HG02798 (cell line): Measurements from ENCODE around the gene MAPKAPK3.

Experiments
- ATAC-seq: cut with Tn5 transposase; IDR thresholded peaks from one replicate; pipeline ENCODE4 v1.9.1; 2021; ENCODE audit warnings: mild to moderate bottlenecking; ENCODE audit not compliant: unreplicated experiment, poor library complexity

Gene MAPKAPK3

GRCh38 chr3:50607271-50608091 is 9.5 kb upstream of the MAPKAPK3 start:
- ATAC-seq, result no peak

- no peak for ATAC-seq
Observed at GRCh38 chr3:50608278-50608677, 8.7 kb upstream of the MAPKAPK3 start.

- no peak for ATAC-seq
Observed at GRCh38 chr3:50609071-50609762, 7.7 kb upstream of the MAPKAPK3 start.

GRCh38 chr3:50609763-50610085 is 7.2 kb upstream of the MAPKAPK3 start:
- ATAC-seq, result no peak

GRCh38 chr3:50610181-50610971 is 6.6 kb upstream of the MAPKAPK3 start:
- ATAC-seq, result no peak

GRCh38 chr3:50610992-50611463 is 5.9 kb upstream of the MAPKAPK3 start:
- no peak for ATAC-seq

- peak; percentile 75 for ATAC-seq
Observed at GRCh38 chr3:50611464-50612233, 5.3 kb upstream of the MAPKAPK3 start, which contains the start of gene CISH. Gene CISH (minus strand): TSS chr3:50611774. CDS start chr3:50611650, 124 bp downstream.

GRCh38 chr3:50612234-50612882 is 4.6 kb upstream of the MAPKAPK3 start:
- ATAC-seq, result peak; percentile 3

- ATAC-seq, result no peak
Observed at GRCh38 chr3:50612970-50613846, 3.7 kb upstream of the MAPKAPK3 start.

- ATAC-seq, result no peak
Observed at GRCh38 chr3:50615190-50615589, 1.8 kb upstream of the MAPKAPK3 start.

- peak; percentile 41 for ATAC-seq
Observed at GRCh38 chr3:50616003-50616769, 765 bp upstream of the MAPKAPK3 start.

GRCh38 chr3:50616770-50617095 is 218 bp upstream of the MAPKAPK3 start:
- peak; percentile 80 for ATAC-seq

- ATAC-seq, result no peak
Observed at GRCh38 chr3:50617911-50618481, 1.0 kb downstream of the MAPKAPK3 start.

GRCh38 chr3:50620420-50620819 is 3.5 kb downstream of the MAPKAPK3 start:
- ATAC-seq, result no peak

- ATAC-seq, result no peak
Observed at GRCh38 chr3:50620820-50621219, 3.9 kb downstream of the MAPKAPK3 start.

- ATAC-seq, result no peak
Observed at GRCh38 chr3:50622881-50623280, 5.9 kb downstream of the MAPKAPK3 start.

- peak; percentile 61 for ATAC-seq
Observed at GRCh38 chr3:50623840-50624474, 7.0 kb downstream of the MAPKAPK3 start.
